WTC11 (cell line): ENCODE measurements around the gene PCGF1. TPM values are rescaled to one million over a fixed set of nuclear protein-coding genes. Genes with fewer than 3 reads are reported as not detected.

Experiments
- ATAC-seq: fragments of 200-7000 bp; cut with Tn5 transposase; 2 replicates; pipeline ENCODE4 v1.10.0; 2021; ENCODE audit warnings: mild to moderate bottlenecking, moderate library complexity
- CTCF ChIA-PET: fragments of 300-600 bp; sonication (Branson Sonifier 250); formaldehyde crosslinking; loops from one replicate; lab custom pipeline; 2021; ENCODE audit warnings: antibody characterized with exemption; lab: Charles Lee
- POLR2A ChIA-PET: fragments of 350-600 bp; sonication (Branson Sonifier 250); formaldehyde crosslinking; loops from one replicate; lab custom pipeline; 2021; ENCODE audit warnings: antibody characterized with exemption; lab: Charles Lee
- DNase-seq: peaks from one replicate; pipeline ENCODE4 v3.0.0; 2021; ENCODE audit warnings: low spot score
- H3K27ac Mint-ChIP-seq: 2 replicates; pipeline ENCODE4 v1.8.0; 2021; ENCODE audit warnings: mixed read lengths
- H3K27me3 Mint-ChIP-seq: 2 replicates; pipeline ENCODE4 v1.8.0; 2021; ENCODE audit warnings: low read depth, mild to moderate bottlenecking, moderate library complexity, mixed read lengths
- H3K36me3 Mint-ChIP-seq: 2 replicates; pipeline ENCODE4 v1.8.0; 2021; ENCODE audit warnings: mixed read lengths
- H3K4me1 Mint-ChIP-seq: 2 replicates; pipeline ENCODE4 v1.8.0; 2022; ENCODE audit warnings: mixed read lengths
- H3K4me3 Mint-ChIP-seq: 2 replicates; pipeline ENCODE4 v1.8.0; 2021; ENCODE audit warnings: mild to moderate bottlenecking, moderate library complexity, mixed read lengths
- H3K9me3 Mint-ChIP-seq: 2 replicates; pipeline ENCODE4 v1.8.0; 2021; ENCODE audit warnings: mixed read lengths
- FOXJ3 ChIP-seq: sonication (generic); formaldehyde crosslinking; IDR thresholded peaks from 2 replicates; pipeline ENCODE4 v1.9.0; 2021; ENCODE audit warnings: missing genetic modification reagents, mild to moderate bottlenecking, borderline replicate concordance
- MYBL2 ChIP-seq: sonication (generic); formaldehyde crosslinking; IDR thresholded peaks from 2 replicates; pipeline ENCODE4 v1.8.1; 2023; ENCODE audit warnings: mild to moderate bottlenecking, moderate library complexity, missing genetic modification reagents
- SMAD3 ChIP-seq: sonication (generic); formaldehyde crosslinking; IDR thresholded peaks from 2 replicates; pipeline ENCODE4 v1.8.0; 2022; ENCODE audit warnings: missing genetic modification reagents, mild to moderate bottlenecking, borderline replicate concordance
- SMAD4 ChIP-seq: sonication (generic); formaldehyde crosslinking; IDR thresholded peaks from 2 replicates; pipeline ENCODE4 v1.8.0; 2022; ENCODE audit warnings: mild to moderate bottlenecking, missing genetic modification reagents
- ZNF121 ChIP-seq: sonication (generic); formaldehyde crosslinking; IDR thresholded peaks from 2 replicates; pipeline ENCODE4 v1.8.0; 2023; ENCODE audit warnings: missing genetic modification reagents
- total RNA-seq: library from RNA; stranded (reverse); gene quantifications from 3 replicates; pipeline ENCODE4 v1.2.3, GENCODE V29; 2021
- TF ChIP-seq, protein P1 (sequence below): sonication (generic); formaldehyde crosslinking; IDR thresholded peaks from 2 replicates; pipeline ENCODE4 v1.8.1; 2022; ENCODE audit warnings: low read depth, missing genetic modification reagents, borderline replicate concordance
- TF ChIP-seq, protein P2 (sequence below): sonication (generic); formaldehyde crosslinking; IDR thresholded peaks from 2 replicates; pipeline ENCODE4 v1.8.1; 2022; ENCODE audit warnings: mild to moderate bottlenecking, moderate library complexity, missing genetic modification reagents
- TF ChIP-seq, protein P3 (sequence below): sonication (generic); formaldehyde crosslinking; conservative IDR thresholded peaks from 2 replicates; pipeline ENCODE4 v1.8.1; 2023; ENCODE audit warnings: mild to moderate bottlenecking, low read depth, missing genetic modification reagents, moderate library complexity
- TF ChIP-seq, protein P4 (sequence below): sonication (generic); formaldehyde crosslinking; IDR thresholded peaks from 2 replicates; pipeline ENCODE4 v1.8.1; 2023; ENCODE audit warnings: mild to moderate bottlenecking, missing genetic modification reagents
- TF ChIP-seq, protein P5 (sequence below): fragments of 250-450 bp; sonication (Bioruptor Pico); IDR thresholded peaks from 2 replicates; pipeline ENCODE4 v1.9.0; 2021; ENCODE audit warnings: moderate library complexity, mild to moderate bottlenecking, inconsistent platforms, borderline replicate concordance
- TF ChIP-seq, protein P6 (sequence below): sonication (generic); formaldehyde crosslinking; IDR thresholded peaks from 2 replicates; pipeline ENCODE4 v1.8.0; 2023; ENCODE audit warnings: missing genetic modification reagents, mild to moderate bottlenecking, borderline replicate concordance
- TF ChIP-seq, protein P7 (sequence below): sonication (generic); formaldehyde crosslinking; IDR thresholded peaks from 2 replicates; pipeline ENCODE4 v1.8.0; 2023; ENCODE audit warnings: mild to moderate bottlenecking, missing genetic modification reagents
- TF ChIP-seq, protein P8 (sequence below): fragments of 250-450 bp; sonication (Bioruptor Pico); IDR thresholded peaks from 2 replicates; pipeline ENCODE4 v1.9.0; 2021; ENCODE audit warnings: mild to moderate bottlenecking

The PCGF1 gene
- total RNA-seq, 1 experiment from 2014 or later: 15.7 TPM

DNA sequence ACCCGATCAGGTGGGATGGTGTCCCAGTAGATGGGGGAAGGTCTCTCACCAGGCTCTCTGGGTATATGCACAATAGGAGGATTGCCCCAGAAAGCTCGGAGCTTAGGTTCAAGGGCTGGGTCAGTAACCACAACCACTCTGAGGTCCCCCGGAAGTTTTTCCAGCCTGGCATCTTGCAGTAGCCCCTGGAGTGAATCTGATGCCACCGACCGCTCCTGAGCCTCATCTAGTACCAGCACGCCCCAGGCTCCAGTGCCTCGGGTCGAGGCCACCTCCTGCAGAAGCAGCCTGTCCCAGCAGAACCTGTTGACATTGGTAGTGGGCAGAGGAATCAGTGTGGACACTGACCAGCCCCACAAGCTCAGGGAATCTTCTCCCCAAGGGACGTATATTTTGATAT, 16.5 kb upstream of the PCGF1 start (continued):
- TF ChIP-seq SMAD3: no peak
- TF ChIP-seq, protein P1, sequence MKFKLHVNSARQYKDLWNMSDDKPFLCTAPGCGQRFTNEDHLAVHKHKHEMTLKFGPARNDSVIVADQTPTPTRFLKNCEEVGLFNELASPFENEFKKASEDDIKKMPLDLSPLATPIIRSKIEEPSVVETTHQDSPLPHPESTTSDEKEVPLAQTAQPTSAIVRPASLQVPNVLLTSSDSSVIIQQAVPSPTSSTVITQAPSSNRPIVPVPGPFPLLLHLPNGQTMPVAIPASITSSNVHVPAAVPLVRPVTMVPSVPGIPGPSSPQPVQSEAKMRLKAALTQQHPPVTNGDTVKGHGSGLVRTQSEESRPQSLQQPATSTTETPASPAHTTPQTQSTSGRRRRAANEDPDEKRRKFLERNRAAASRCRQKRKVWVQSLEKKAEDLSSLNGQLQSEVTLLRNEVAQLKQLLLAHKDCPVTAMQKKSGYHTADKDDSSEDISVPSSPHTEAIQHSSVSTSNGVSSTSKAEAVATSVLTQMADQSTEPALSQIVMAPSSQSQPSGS: no peak

DNA sequence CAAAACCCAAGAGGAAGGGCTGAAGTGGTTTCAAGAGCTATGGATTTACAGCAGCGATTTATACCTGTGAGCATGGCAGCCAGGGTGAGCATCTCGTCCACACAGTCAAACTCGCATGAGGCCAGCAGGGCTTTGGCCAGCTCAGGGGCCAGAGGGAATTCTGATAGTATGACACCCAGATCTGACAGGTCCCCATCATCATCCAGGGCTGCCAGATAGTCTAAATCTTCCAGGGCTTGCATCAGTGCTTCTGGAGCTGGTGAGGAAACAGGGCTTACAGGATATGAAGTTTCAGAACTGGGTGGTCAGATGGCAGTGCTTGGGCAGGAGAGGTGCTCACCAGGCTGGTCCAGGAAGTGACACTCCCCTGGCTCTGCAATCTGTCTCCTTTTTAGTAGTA, 15.0 kb upstream of the PCGF1 start:
- CTCF ChIA-PET: interaction anchor here (0.9 to 1.1 kb wide), 2 partner anchors 14 to 26 kb away, joined by 3 read pairs; no protein-coding TSS in a partner anchor
- Mint-ChIP-seq H3K4me3 (no peak overlapping the region), H3K27me3 (peaks cover 62% of the 10 kb centered on the region), H3K9me3 (0 out of 2 replicates have a peak, but pooled peaks cover 3% of the 10 kb centered on the region), H3K27ac (no peak overlapping the region), H3K36me3 (peaks cover 14% of the 10 kb centered on the region), H3K4me1 (no peaks in the 10 kb centered on the region; the same call in 1 of the 2 replicates)
- DNase-seq (no peak), ATAC-seq (no peak)
- POLR2A ChIA-PET: no interaction called here
- TF ChIP-seq, protein P2, sequence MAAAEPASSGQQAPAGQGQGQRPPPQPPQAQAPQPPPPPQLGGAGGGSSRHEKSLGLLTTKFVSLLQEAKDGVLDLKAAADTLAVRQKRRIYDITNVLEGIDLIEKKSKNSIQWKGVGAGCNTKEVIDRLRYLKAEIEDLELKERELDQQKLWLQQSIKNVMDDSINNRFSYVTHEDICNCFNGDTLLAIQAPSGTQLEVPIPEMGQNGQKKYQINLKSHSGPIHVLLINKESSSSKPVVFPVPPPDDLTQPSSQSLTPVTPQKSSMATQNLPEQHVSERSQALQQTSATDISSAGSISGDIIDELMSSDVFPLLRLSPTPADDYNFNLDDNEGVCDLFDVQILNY: no peak
- TF ChIP-seq, protein P3, sequence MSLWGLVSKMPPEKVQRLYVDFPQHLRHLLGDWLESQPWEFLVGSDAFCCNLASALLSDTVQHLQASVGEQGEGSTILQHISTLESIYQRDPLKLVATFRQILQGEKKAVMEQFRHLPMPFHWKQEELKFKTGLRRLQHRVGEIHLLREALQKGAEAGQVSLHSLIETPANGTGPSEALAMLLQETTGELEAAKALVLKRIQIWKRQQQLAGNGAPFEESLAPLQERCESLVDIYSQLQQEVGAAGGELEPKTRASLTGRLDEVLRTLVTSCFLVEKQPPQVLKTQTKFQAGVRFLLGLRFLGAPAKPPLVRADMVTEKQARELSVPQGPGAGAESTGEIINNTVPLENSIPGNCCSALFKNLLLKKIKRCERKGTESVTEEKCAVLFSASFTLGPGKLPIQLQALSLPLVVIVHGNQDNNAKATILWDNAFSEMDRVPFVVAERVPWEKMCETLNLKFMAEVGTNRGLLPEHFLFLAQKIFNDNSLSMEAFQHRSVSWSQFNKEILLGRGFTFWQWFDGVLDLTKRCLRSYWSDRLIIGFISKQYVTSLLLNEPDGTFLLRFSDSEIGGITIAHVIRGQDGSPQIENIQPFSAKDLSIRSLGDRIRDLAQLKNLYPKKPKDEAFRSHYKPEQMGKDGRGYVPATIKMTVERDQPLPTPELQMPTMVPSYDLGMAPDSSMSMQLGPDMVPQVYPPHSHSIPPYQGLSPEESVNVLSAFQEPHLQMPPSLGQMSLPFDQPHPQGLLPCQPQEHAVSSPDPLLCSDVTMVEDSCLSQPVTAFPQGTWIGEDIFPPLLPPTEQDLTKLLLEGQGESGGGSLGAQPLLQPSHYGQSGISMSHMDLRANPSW (CRISPR knock-in tag): no peak
- TF ChIP-seq, protein P4, sequence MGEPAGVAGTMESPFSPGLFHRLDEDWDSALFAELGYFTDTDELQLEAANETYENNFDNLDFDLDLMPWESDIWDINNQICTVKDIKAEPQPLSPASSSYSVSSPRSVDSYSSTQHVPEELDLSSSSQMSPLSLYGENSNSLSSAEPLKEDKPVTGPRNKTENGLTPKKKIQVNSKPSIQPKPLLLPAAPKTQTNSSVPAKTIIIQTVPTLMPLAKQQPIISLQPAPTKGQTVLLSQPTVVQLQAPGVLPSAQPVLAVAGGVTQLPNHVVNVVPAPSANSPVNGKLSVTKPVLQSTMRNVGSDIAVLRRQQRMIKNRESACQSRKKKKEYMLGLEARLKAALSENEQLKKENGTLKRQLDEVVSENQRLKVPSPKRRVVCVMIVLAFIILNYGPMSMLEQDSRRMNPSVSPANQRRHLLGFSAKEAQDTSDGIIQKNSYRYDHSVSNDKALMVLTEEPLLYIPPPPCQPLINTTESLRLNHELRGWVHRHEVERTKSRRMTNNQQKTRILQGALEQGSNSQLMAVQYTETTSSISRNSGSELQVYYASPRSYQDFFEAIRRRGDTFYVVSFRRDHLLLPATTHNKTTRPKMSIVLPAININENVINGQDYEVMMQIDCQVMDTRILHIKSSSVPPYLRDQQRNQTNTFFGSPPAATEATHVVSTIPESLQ: no peak
- no peak for TF ChIP-seq SMAD3
- TF ChIP-seq, protein P1: no peak
- TF ChIP-seq, protein P5, sequence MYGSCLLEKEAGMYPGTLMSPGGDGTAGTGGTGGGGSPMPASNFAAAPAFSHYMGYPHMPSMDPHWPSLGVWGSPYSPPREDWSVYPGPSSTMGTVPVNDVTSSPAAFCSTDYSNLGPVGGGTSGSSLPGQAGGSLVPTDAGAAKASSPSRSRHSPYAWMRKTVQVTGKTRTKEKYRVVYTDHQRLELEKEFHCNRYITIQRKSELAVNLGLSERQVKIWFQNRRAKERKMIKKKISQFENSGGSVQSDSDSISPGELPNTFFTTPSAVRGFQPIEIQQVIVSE (CRISPR knock-in tag): no peak
- TF ChIP-seq FOXJ3 (CRISPR knock-in tag): no peak
- no peak for TF ChIP-seq MYBL2 (CRISPR knock-in tag)
- TF ChIP-seq, protein P6, sequence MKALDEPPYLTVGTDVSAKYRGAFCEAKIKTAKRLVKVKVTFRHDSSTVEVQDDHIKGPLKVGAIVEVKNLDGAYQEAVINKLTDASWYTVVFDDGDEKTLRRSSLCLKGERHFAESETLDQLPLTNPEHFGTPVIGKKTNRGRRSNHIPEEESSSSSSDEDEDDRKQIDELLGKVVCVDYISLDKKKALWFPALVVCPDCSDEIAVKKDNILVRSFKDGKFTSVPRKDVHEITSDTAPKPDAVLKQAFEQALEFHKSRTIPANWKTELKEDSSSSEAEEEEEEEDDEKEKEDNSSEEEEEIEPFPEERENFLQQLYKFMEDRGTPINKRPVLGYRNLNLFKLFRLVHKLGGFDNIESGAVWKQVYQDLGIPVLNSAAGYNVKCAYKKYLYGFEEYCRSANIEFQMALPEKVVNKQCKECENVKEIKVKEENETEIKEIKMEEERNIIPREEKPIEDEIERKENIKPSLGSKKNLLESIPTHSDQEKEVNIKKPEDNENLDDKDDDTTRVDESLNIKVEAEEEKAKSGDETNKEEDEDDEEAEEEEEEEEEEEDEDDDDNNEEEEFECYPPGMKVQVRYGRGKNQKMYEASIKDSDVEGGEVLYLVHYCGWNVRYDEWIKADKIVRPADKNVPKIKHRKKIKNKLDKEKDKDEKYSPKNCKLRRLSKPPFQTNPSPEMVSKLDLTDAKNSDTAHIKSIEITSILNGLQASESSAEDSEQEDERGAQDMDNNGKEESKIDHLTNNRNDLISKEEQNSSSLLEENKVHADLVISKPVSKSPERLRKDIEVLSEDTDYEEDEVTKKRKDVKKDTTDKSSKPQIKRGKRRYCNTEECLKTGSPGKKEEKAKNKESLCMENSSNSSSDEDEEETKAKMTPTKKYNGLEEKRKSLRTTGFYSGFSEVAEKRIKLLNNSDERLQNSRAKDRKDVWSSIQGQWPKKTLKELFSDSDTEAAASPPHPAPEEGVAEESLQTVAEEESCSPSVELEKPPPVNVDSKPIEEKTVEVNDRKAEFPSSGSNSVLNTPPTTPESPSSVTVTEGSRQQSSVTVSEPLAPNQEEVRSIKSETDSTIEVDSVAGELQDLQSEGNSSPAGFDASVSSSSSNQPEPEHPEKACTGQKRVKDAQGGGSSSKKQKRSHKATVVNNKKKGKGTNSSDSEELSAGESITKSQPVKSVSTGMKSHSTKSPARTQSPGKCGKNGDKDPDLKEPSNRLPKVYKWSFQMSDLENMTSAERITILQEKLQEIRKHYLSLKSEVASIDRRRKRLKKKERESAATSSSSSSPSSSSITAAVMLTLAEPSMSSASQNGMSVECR (CRISPR knock-in tag): no peak
- TF ChIP-seq ZNF121 (CRISPR knock-in tag): no peak
- no peak for TF ChIP-seq SMAD4 (CRISPR knock-in tag)
- TF ChIP-seq, protein P7, sequence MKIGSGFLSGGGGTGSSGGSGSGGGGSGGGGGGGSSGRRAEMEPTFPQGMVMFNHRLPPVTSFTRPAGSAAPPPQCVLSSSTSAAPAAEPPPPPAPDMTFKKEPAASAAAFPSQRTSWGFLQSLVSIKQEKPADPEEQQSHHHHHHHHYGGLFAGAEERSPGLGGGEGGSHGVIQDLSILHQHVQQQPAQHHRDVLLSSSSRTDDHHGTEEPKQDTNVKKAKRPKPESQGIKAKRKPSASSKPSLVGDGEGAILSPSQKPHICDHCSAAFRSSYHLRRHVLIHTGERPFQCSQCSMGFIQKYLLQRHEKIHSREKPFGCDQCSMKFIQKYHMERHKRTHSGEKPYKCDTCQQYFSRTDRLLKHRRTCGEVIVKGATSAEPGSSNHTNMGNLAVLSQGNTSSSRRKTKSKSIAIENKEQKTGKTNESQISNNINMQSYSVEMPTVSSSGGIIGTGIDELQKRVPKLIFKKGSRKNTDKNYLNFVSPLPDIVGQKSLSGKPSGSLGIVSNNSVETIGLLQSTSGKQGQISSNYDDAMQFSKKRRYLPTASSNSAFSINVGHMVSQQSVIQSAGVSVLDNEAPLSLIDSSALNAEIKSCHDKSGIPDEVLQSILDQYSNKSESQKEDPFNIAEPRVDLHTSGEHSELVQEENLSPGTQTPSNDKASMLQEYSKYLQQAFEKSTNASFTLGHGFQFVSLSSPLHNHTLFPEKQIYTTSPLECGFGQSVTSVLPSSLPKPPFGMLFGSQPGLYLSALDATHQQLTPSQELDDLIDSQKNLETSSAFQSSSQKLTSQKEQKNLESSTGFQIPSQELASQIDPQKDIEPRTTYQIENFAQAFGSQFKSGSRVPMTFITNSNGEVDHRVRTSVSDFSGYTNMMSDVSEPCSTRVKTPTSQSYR (CRISPR knock-in tag): no peak
- TF ChIP-seq, protein P8, sequence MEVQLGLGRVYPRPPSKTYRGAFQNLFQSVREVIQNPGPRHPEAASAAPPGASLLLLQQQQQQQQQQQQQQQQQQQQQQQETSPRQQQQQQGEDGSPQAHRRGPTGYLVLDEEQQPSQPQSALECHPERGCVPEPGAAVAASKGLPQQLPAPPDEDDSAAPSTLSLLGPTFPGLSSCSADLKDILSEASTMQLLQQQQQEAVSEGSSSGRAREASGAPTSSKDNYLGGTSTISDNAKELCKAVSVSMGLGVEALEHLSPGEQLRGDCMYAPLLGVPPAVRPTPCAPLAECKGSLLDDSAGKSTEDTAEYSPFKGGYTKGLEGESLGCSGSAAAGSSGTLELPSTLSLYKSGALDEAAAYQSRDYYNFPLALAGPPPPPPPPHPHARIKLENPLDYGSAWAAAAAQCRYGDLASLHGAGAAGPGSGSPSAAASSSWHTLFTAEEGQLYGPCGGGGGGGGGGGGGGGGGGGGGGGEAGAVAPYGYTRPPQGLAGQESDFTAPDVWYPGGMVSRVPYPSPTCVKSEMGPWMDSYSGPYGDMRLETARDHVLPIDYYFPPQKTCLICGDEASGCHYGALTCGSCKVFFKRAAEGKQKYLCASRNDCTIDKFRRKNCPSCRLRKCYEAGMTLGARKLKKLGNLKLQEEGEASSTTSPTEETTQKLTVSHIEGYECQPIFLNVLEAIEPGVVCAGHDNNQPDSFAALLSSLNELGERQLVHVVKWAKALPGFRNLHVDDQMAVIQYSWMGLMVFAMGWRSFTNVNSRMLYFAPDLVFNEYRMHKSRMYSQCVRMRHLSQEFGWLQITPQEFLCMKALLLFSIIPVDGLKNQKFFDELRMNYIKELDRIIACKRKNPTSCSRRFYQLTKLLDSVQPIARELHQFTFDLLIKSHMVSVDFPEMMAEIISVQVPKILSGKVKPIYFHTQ: no peak
